Activated CD8-positive, alpha-beta memory T cell treated with anti-CD3 and anti-CD28 coated beads for 36 hours (primary cell): Measurements from ENCODE around the gene TBC1D10B. TPM values are rescaled to one million over a fixed set of nuclear protein-coding genes. Genes with fewer than 3 reads are reported as not detected.

Experiments
- CTCF ChIA-PET: fragments of 350-600 bp; sonication (Branson Sonifier 250); formaldehyde crosslinking; loops from one replicate; lab custom pipeline; 2021; ENCODE audit warnings: antibody characterized with exemption; lab: Charles Lee
- POLR2A ChIA-PET: fragments of 350-600 bp; sonication (Branson Sonifier 250); formaldehyde crosslinking; loops from one replicate; lab custom pipeline; 2021; ENCODE audit warnings: antibody characterized with exemption; lab: Charles Lee
- total RNA-seq, 2 experiments: library from RNA; stranded (reverse); gene quantifications; one replicate each; pipeline ENCODE4 v1.2.3, GENCODE V29; 2021

Gene TBC1D10B, protein sequence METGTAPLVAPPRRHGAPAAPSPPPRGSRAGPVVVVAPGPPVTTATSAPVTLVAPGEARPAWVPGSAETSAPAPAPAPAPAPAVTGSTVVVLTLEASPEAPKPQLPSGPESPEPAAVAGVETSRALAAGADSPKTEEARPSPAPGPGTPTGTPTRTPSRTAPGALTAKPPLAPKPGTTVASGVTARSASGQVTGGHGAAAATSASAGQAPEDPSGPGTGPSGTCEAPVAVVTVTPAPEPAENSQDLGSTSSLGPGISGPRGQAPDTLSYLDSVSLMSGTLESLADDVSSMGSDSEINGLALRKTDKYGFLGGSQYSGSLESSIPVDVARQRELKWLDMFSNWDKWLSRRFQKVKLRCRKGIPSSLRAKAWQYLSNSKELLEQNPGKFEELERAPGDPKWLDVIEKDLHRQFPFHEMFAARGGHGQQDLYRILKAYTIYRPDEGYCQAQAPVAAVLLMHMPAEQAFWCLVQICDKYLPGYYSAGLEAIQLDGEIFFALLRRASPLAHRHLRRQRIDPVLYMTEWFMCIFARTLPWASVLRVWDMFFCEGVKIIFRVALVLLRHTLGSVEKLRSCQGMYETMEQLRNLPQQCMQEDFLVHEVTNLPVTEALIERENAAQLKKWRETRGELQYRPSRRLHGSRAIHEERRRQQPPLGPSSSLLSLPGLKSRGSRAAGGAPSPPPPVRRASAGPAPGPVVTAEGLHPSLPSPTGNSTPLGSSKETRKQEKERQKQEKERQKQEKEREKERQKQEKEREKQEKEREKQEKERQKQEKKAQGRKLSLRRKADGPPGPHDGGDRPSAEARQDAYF
- 10 to 100 TPM; 56.9 to 57.8 TPM for total RNA-seq

DNA sequence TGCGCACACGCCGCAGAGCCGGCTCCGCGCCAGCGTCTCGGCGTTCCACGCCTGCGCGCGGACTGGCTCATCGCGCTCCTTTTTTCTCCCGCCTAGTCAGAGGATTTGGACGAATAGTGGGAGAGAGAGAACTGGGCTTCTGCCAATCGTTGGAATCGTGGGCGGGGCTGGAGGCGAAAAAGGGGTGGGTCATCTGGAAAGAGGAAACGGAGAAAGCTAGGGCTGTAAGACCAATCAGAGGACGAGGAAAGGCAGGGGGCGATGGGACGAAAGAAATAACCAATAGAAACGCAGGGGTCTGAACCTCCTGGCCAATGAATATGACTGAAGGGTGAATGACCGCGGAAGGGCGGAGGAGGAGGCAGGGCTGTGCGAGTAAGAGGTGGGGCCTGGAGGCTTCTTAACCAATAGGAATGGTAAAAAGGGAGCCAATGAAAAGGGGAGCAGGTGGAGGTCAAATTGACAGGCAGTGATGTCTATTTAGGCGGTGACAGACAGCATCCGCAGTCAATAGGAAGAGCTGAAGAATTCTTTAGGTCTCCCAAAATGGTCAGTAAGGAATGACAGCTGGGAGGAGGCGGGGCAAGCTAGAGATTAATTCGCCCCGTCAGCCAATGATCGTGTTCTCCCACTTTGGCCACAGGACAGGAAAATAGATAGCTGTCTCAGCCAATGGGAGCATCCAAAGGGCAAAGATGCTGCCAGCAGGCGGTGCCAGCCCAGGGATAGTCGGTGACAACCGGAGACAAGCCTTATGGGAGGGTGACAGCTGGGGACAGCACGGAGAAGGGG, at the start of gene TBC1D10B:
Gene TBC1D10B, minus strand, starts transcription at position 39 of the 792 bp plus-strand sequence. CDS start 311 bp downstream, outside the sequence.
- ChIA-PET POLR2A (interaction anchor here (0.9 to 1.7 kb wide), 6 partner anchors 12 to 60 kb away, joined by 3 to 11 read pairs (median 4); partner anchors contain the start of genes CD2BP2, DCTPP1, SEPTIN1 and ZNF771), CTCF (interaction anchor here (0.6 to 1.7 kb wide), 11 partner anchors 9 to 274 kb away, joined by 3 to 6 read pairs (median 4); partner anchors contain the start of genes GDPD3, SEPTIN1, ZNF48 and ZNF771)

GRCh38 chr16:30418350-30419181, 48.3 kb upstream of the TBC1D10B start:
- CTCF ChIA-PET = interaction anchor here (1.2 to 2.9 kb wide), 6 partner anchors 8 to 233 kb away, joined by 3 to 28 read pairs (median 4); partner anchors contain the start of genes DCTPP1 and ZNF771

GRCh38 chr16:30417529-30418349, 47.4 kb upstream of the TBC1D10B start:
- ChIA-PET POLR2A (interaction anchor here (0.5 to 1.3 kb wide), 13 partner anchors 9 to 193 kb away, joined by 3 to 10 read pairs (median 4); partner anchors contain the start of genes DCTPP1, ITGAL, SEPHS2 and SEPTIN1), CTCF (interaction anchor here (0.6 to 2.9 kb wide), 7 partner anchors 9 to 232 kb away, joined by 3 to 28 read pairs (median 3); partner anchors contain the start of genes DCTPP1 and ZNF771)

More at GRCh38 chr16:30418350-30419181, 48.3 kb upstream of the TBC1D10B start:
- POLR2A ChIA-PET = interaction anchor here (0.5 to 1.3 kb wide), 13 partner anchors 8 to 192 kb away, joined by 3 to 10 read pairs (median 4); partner anchors contain the start of genes DCTPP1, ITGAL, SEPHS2 and SEPTIN1

DNA sequence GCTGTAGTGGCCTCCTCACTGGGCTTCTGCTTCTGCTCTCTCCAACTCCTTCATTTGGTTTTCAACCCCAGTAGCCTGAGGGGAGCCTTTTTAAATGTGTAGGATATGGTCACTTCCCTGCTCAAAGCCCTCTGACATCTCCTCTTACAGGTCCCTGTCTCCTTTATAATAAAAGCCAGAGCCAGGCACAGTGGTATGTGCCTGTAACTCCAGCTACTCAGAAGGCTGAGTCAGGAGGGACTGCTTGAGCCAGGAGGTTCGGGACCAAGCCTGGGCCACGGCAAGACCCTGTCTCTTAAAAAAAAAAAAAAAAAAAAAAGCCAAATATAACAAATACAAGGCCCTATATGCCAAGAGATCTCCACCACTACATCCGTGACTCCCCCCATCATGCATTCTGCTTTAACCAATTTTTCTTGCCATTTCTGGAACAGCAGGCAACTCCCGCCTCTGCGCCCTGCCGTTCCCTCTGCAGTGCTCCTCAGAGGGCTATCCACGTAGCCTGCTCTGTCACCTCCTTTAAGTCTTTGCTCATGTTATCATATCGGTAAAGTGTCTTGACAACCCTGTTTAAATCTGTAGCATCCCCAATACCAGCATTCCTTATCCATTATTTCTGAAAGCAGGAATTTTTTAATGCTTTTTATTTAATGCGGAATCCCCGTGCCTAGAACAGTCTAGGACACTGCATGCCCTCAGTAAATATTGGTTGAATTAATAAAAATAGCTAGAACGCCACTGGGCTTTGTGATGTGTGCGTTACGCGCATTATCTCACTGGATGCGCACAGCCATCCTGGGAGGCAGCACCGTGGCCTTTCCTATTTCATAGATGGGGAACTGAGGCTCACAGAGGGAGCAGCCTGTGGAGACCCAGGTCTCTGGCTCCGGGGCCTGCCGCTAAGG, 46.6 kb upstream of the TBC1D10B start:
- POLR2A ChIA-PET = interaction anchor here (0.7 to 1.3 kb wide), 10 partner anchors 10 to 194 kb away, joined by 3 to 10 read pairs (median 4); partner anchors contain the start of genes DCTPP1, ITGAL, SEPHS2 and SEPTIN1

DNA sequence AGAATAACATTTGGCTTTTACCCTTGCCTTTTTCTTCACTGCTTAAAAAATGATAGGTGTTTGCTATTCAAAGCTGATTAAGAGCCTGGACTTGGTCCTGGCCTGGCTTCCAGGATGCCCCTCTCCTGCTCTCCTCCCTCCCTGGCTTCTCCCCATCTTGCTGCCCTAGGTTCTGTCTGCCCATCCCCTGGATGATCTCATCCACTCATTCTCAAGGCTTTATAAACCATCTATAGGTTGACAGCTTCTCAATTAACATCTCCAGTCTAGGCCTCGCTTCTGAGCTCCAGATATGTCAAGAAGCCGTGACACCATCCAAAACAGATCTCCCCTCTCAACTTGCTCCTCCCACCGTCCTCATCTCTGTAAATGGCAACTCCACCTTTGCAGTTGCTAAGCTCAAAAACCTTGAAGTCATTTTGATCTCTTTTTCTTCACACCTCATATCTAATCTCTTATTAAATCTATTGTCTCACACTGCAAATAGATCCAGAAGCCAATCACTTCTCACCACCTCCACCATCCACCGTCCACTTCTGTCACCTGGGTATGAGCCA, 45.8 kb upstream of the TBC1D10B start:
- ChIA-PET POLR2A (no interaction called here), CTCF (interaction anchor here (0.9 to 2.9 kb wide), 3 partner anchors 8 to 42 kb away, joined by 3 to 28 read pairs (median 5); partner anchors contain the start of genes DCTPP1 and ZNF771)

More for the DNA sequence above, 46.6 kb upstream of the TBC1D10B start:
- CTCF ChIA-PET = interaction anchor here (0.6 to 2.9 kb wide), 6 partner anchors 8 to 231 kb away, joined by 3 to 28 read pairs (median 3); partner anchors contain the start of genes DCTPP1 and ZNF771

GRCh38 chr16:30414159-30414558, 43.9 kb upstream of the TBC1D10B start:
- POLR2A ChIA-PET = no interaction called here
- CTCF ChIA-PET = interaction anchor here (1.2 kb wide), 1 partner anchor 184 kb away, joined by 3 read pairs; no protein-coding TSS in a partner anchor

- POLR2A ChIA-PET = no interaction called here
- CTCF ChIA-PET = interaction anchor here (2.9 kb wide), 1 partner anchor 18 kb away, joined by 10 read pairs; the partner anchor contains the start of gene ZNF48
Measured at GRCh38 chr16:30413112-30413806, 43.0 kb upstream of the TBC1D10B start.

DNA sequence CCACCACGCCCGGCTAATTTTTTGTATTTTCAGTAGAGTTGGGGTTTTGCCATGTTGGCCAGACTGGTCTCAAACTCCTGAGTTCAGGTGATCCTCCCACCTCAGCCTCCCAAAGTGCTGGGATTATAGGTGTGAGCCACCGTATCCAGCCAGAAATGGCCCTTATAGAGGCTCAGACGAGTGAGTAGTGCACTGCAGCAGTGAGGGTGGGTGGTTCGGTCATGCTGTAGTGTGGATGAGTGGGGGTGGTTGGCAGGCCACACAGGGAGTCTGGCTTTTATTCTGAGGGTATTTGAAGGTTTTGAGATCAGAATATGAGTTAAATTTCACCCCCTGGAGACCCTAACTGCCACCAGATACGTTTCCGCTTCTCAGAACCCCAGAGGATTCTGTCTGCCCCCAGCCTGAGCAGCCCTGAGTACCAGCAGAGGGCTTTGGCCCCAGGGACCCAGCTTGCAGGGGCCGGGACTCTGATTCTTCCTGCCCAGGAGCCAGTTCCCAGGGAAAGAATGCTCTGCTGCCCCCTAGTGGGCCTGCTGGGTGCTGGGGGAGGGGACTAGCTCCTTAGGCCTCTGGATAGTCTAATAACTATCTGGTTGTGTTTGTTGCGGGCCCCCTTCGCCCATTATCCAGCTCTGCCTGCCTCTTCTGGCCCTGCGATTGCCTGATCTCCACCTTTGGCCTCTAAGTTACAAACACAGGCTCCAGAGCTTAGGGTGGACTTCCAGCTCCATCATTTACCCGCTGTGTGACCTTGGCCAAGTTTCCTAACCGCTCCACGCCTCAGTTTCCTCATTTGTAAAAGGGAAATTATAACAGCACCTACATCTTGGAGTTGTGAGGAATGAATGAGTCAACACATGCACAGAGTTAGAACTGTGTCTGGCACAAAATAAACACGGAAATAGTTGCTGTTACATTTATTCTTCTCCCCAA, 39.1 kb upstream of the TBC1D10B start:
- POLR2A ChIA-PET = interaction anchor here (0.6 to 1.8 kb wide), 7 partner anchors 9 to 83 kb away, joined by 3 to 8 read pairs (median 6); partner anchors contain the start of gene SEPTIN1

GRCh38 chr16:30407804-30408534, 37.7 kb upstream of the TBC1D10B start:
- CTCF ChIA-PET = interaction anchor here (0.6 to 4.1 kb wide), 8 partner anchors 10 to 217 kb away, joined by 4 to 28 read pairs (median 6); partner anchors contain the start of genes DCTPP1, SEPTIN1 and ZNF48
- POLR2A ChIA-PET = interaction anchor here (0.6 to 1.9 kb wide), 14 partner anchors 9 to 226 kb away, joined by 3 to 10 read pairs (median 3); partner anchors contain the start of genes CD2BP2, DCTPP1, SEPTIN1 and ZNF48

More for the DNA sequence above, 39.1 kb upstream of the TBC1D10B start:
- CTCF ChIA-PET = interaction anchor here (0.6 to 4.1 kb wide), 31 partner anchors 8 to 404 kb away, joined by 3 to 28 read pairs (median 4); partner anchors contain the start of genes DCTPP1, SEPTIN1, TBC1D10B and ZNF48

- POLR2A ChIA-PET = interaction anchor here (0.6 to 1.9 kb wide), 15 partner anchors 9 to 227 kb away, joined by 3 to 10 read pairs (median 3); partner anchors contain the start of genes CD2BP2, DCTPP1, SEPTIN1 and ZNF48
- CTCF ChIA-PET = interaction anchor here (0.6 to 4.1 kb wide), 10 partner anchors 10 to 315 kb away, joined by 3 to 28 read pairs (median 4); partner anchors contain the start of genes DCTPP1, SEPTIN1, TBX6 and ZNF48
Measured at GRCh38 chr16:30407102-30407803, 37.0 kb upstream of the TBC1D10B start, which contains the start of gene ZNF771. ZNF771 (plus strand) TSS chr16:30407606; CDS start chr16:30408054, 448 bp downstream.

DNA sequence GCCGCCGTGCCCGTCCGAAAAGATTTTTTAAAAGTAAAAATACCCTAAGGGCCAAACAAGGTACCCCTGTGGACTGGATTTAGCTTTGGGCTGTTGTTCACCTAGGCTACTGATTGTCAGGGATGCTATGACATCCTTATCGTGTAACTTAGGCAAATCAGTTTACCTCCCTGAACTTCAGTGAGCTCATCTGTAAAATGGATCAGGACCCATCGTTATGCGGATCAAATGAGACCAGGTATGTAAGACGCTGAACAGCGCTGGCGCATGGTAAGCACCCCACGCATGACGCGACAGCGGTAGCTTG, 36.5 kb upstream of the TBC1D10B start:
- ChIA-PET CTCF (interaction anchor here (0.6 to 4.1 kb wide), 10 partner anchors 9 to 315 kb away, joined by 3 to 28 read pairs (median 4); partner anchors contain the start of genes DCTPP1, SEPTIN1, TBX6 and ZNF48), POLR2A (interaction anchor here (0.9 to 1.9 kb wide), 12 partner anchors 8 to 227 kb away, joined by 3 to 10 read pairs (median 4); partner anchors contain the start of genes CD2BP2, DCTPP1, SEPTIN1 and ZNF48)
